H1 (cell line): ENCODE results near the gene PROSER3.

ENCODE experiments used
- CREB1 ChIP-seq: IDR thresholded peaks from 2 replicates; pipeline ENCODE4 v1.6.1; 2012; ENCODE audit warnings: inconsistent platforms
- EGR1 ChIP-seq: IDR thresholded peaks from 2 replicates; pipeline ENCODE4 v1.6.1; 2011; ENCODE audit warnings: low read depth, low read length, borderline replicate concordance
- KDM1A ChIP-seq: fragments of 200-600, 300-600 bp; sonication (generic); IDR thresholded peaks from 2 replicates; pipeline ENCODE4 v1.7.1; 2016; ENCODE audit warnings: mild to moderate bottlenecking, low read length, borderline replicate concordance
- POLR2A ChIP-seq, 2 experiments: IDR thresholded peaks; 1 replicate in 1 of 2; 2 replicates in 1 of 2; pipeline ENCODE4 v1.6.1; 2011; ENCODE audit warnings: low read depth in 2 of 2, low read length in 2 of 2, mild to moderate bottlenecking in 2 of 2; ENCODE audit errors: control extremely low read depth in 1 of 2
- RNF2 ChIP-seq: fragments of 200-900, 300-1000 bp; sonication (generic); IDR thresholded peaks from 2 replicates; pipeline ENCODE4 v1.7.1; 2016; ENCODE audit warnings: borderline replicate concordance, low read depth, mild to moderate bottlenecking, antibody characterized with exemption, low read length; ENCODE audit not compliant: poor library complexity, severe bottlenecking; ENCODE audit errors: missing control alignments
- SP1 ChIP-seq: IDR thresholded peaks from 2 replicates; pipeline ENCODE4 v1.6.1; 2011; ENCODE audit warnings: low read depth, low read length
- ZNF274 ChIP-seq: IDR thresholded peaks from 2 replicates; pipeline ENCODE4 v1.7.0; 2012; ENCODE audit warnings: low read length, borderline replicate concordance; ENCODE audit errors: extremely low read depth
- TF ChIP-seq, protein P1 (sequence below), 3 experiments: IDR thresholded peaks; 1 replicate in 2 of 3; 2 replicates in 1 of 3; pipeline versions ENCODE4 v1.5.1 to v1.6.1; 2011; ENCODE audit warnings: low read length in 3 of 3, mild to moderate bottlenecking in 3 of 3, inconsistent platforms in 2 of 3, low read depth in 1 of 3, moderate library complexity in 1 of 3; ENCODE audit not compliant: insufficient read depth in 1 of 3; ENCODE audit errors: control extremely low read depth in 1 of 3

DNA sequence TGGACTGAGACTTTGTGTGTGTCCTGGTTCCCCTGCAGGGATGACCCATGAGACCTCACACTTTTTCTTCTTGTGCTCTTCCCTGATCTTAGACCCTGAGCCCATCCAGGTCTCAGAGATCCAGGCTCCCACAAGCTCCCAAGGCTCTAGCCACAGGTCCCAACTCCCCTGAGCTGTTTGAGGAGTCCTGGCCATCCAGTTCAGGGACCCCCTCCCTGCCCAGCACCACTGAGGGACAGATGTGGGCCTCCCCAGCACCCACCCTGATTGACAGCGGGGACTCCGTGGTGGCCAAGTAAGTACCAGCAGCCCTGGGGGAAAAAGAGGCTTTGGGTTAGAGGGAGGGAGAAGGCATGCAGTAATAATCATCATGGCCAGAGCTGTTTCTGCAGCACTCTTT is 1.7 kb downstream of the PROSER3 start:
- TF ChIP-seq SP1: no peak
- no peak for TF ChIP-seq RNF2
- TF ChIP-seq, protein P1, sequence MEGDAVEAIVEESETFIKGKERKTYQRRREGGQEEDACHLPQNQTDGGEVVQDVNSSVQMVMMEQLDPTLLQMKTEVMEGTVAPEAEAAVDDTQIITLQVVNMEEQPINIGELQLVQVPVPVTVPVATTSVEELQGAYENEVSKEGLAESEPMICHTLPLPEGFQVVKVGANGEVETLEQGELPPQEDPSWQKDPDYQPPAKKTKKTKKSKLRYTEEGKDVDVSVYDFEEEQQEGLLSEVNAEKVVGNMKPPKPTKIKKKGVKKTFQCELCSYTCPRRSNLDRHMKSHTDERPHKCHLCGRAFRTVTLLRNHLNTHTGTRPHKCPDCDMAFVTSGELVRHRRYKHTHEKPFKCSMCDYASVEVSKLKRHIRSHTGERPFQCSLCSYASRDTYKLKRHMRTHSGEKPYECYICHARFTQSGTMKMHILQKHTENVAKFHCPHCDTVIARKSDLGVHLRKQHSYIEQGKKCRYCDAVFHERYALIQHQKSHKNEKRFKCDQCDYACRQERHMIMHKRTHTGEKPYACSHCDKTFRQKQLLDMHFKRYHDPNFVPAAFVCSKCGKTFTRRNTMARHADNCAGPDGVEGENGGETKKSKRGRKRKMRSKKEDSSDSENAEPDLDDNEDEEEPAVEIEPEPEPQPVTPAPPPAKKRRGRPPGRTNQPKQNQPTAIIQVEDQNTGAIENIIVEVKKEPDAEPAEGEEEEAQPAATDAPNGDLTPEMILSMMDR (IDR thresholded peaks at IDR 0.05; ENCODE audit: control extremely low read depth in 1 of 3, insufficient read depth in 1 of 3, low read depth in 1 of 3, low read length in 3 of 3): no peak
- TF ChIP-seq CREB1: no peak
- TF ChIP-seq EGR1: no peak
- TF ChIP-seq POLR2A (IDR thresholded peaks at IDR 0.05; ENCODE audit: control extremely low read depth in 1 of 2, low read depth in 2 of 2, low read length in 2 of 2): no peak
- no peak for TF ChIP-seq ZNF274
- TF ChIP-seq KDM1A: no peak
